HEK293 (cell line): ENCODE measurements around the gene KRTAP10-4.

Experiments
- CTCF ChIA-PET: fragments of 350-600 bp; formaldehyde crosslinking; extraction: SDS; loops from one replicate; lab custom pipeline; 2021; ENCODE audit warnings: antibody characterized with exemption; lab: Yijun Ruan, JAX
- POLR2A ChIA-PET: fragments of 300-600 bp; formaldehyde crosslinking; extraction: SDS; loops from one replicate; lab custom pipeline; 2020; ENCODE audit warnings: antibody characterized with exemption, inconsistent platforms; lab: Yijun Ruan, JAX
- H3K27ac ChIP-seq: fragments of 200-500 bp; sonication (Bioruptor generic); 2 replicates; pipeline ENCODE4 v1.5.1; 2014; ENCODE audit warnings: low read depth, low read length, control low read depth, inconsistent platforms; ENCODE audit errors: extremely low read depth
- H3K36me3 ChIP-seq, 2 experiments: fragments of 200-500 bp in 1 of 2; sonication (Bioruptor generic) in 1 of 2; 1 replicate in 1 of 2; 2 replicates in 1 of 2; pipeline ENCODE4 v1.5.1; 2014 to 2017; ENCODE audit warnings: inconsistent platforms in 2 of 2, low read length in 2 of 2; ENCODE audit not compliant: control insufficient read depth in 2 of 2, insufficient read depth in 1 of 2
- H3K4me1 ChIP-seq: fragments of 200-500 bp; sonication (Bioruptor generic); 2 replicates; pipeline ENCODE4 v1.5.1; 2014; ENCODE audit warnings: mild to moderate bottlenecking, low read length, inconsistent platforms; ENCODE audit not compliant: control insufficient read depth, insufficient read depth
- H3K4me3 ChIP-seq: 2 replicates; pipeline ENCODE4 v1.5.1; 2011; ENCODE audit warnings: low read depth, mild to moderate bottlenecking, control low read depth, low read length, moderate library complexity
- H3K9me3 ChIP-seq: fragments of 200-500 bp; sonication (Bioruptor generic); 2 replicates; pipeline ENCODE4 v1.5.1; 2014; ENCODE audit warnings: low read depth, low read length, inconsistent platforms; ENCODE audit not compliant: control insufficient read depth, insufficient read depth
- ZBTB7A ChIP-seq: fragments of 450-650 bp; formaldehyde crosslinking; IDR thresholded peaks from 2 replicates; pipeline ENCODE4 v1.5.1; 2016; ENCODE audit warnings: low read depth, missing biosample characterization, missing genetic modification characterization
- ZNF16 ChIP-seq: fragments of 450-650 bp; formaldehyde crosslinking; IDR thresholded peaks from 2 replicates; pipeline ENCODE4 v1.5.1; 2016; ENCODE audit warnings: low read depth, missing biosample characterization, missing genetic modification characterization
- ZNF223 ChIP-seq: fragments of 450-650 bp; formaldehyde crosslinking; IDR thresholded peaks from 2 replicates; pipeline ENCODE4 v1.5.1; 2016; ENCODE audit warnings: missing biosample characterization, missing genetic modification characterization
- ZNF266 ChIP-seq: fragments of 450-650 bp; formaldehyde crosslinking; IDR thresholded peaks from 2 replicates; pipeline ENCODE4 v1.5.1; 2016; ENCODE audit warnings: missing biosample characterization, missing genetic modification characterization, low read depth
- ZNF324 ChIP-seq: fragments of 450-650 bp; formaldehyde crosslinking; IDR thresholded peaks from 2 replicates; pipeline ENCODE4 v1.5.1; 2016; ENCODE audit warnings: missing biosample characterization, missing genetic modification characterization
- ZNF530 ChIP-seq: fragments of 450-650 bp; formaldehyde crosslinking; IDR thresholded peaks from 2 replicates; pipeline ENCODE4 v1.5.1; 2016; ENCODE audit warnings: low read depth, missing biosample characterization, missing genetic modification characterization
- ZNF600 ChIP-seq: fragments of 450-650 bp; formaldehyde crosslinking; IDR thresholded peaks from 2 replicates; pipeline ENCODE4 v1.5.1; 2016; ENCODE audit warnings: missing biosample characterization, missing genetic modification characterization
- ZNF701 ChIP-seq: fragments of 450-650 bp; formaldehyde crosslinking; IDR thresholded peaks from 2 replicates; pipeline ENCODE4 v1.5.1; 2016; ENCODE audit warnings: missing biosample characterization, missing genetic modification characterization
- ZNF776 ChIP-seq: fragments of 450-650 bp; formaldehyde crosslinking; IDR thresholded peaks from 2 replicates; pipeline ENCODE4 v1.5.0; 2017; ENCODE audit warnings: missing biosample characterization, missing genetic modification characterization, borderline replicate concordance
- ZXDB ChIP-seq: fragments of 450-650 bp; formaldehyde crosslinking; IDR thresholded peaks from 2 replicates; pipeline ENCODE4 v1.5.1; 2016; ENCODE audit warnings: missing biosample characterization, missing genetic modification characterization
- TF ChIP-seq, protein P1 (sequence below): fragments of 450-650 bp; formaldehyde crosslinking; IDR thresholded peaks from 2 replicates; pipeline ENCODE4 v1.5.1; 2016; ENCODE audit warnings: missing biosample characterization, missing genetic modification characterization
- TF ChIP-seq, protein P2 (sequence below): fragments of 450-650 bp; formaldehyde crosslinking; IDR thresholded peaks from 2 replicates; pipeline ENCODE4; 2016; ENCODE audit warnings: missing biosample characterization, missing genetic modification characterization
- TF ChIP-seq, protein P3 (sequence below): fragments of 450-650 bp; formaldehyde crosslinking; optimal IDR thresholded peaks from 2 replicates; pipeline ENCODE3; 2016; ENCODE audit warnings: missing biosample characterization, mild to moderate bottlenecking, missing genetic modification characterization
- TF ChIP-seq, protein P4 (sequence below): fragments of 450-650 bp; formaldehyde crosslinking; IDR thresholded peaks from 2 replicates; pipeline ENCODE4 v1.5.1; 2016; ENCODE audit warnings: missing biosample characterization, missing genetic modification characterization
- TF ChIP-seq, protein P5 (sequence below): fragments of 450-650 bp; formaldehyde crosslinking; IDR thresholded peaks from 2 replicates; pipeline ENCODE4 v1.5.1; 2016; ENCODE audit warnings: missing biosample characterization, missing genetic modification characterization
- TF ChIP-seq, protein P6 (sequence below): fragments of 450-650 bp; formaldehyde crosslinking; IDR thresholded peaks from 2 replicates; pipeline ENCODE4 v1.5.1; 2017; ENCODE audit warnings: missing biosample characterization, missing genetic modification characterization
- TF ChIP-seq, protein P7 (sequence below): fragments of 450-650 bp; formaldehyde crosslinking; IDR thresholded peaks from 2 replicates; pipeline ENCODE4 v1.5.1; 2016; ENCODE audit warnings: missing biosample characterization, missing genetic modification characterization
- TF ChIP-seq, protein P8 (sequence below): fragments of 450-650 bp; formaldehyde crosslinking; IDR thresholded peaks from 2 replicates; pipeline ENCODE4 v1.5.1; 2016; ENCODE audit warnings: missing biosample characterization, missing genetic modification characterization
- TF ChIP-seq, protein P9 (sequence below): fragments of 450-650 bp; formaldehyde crosslinking; IDR thresholded peaks from 2 replicates; pipeline ENCODE4 v1.5.1; 2016; ENCODE audit warnings: missing biosample characterization, missing genetic modification characterization

The KRTAP10-4 gene

DNA sequence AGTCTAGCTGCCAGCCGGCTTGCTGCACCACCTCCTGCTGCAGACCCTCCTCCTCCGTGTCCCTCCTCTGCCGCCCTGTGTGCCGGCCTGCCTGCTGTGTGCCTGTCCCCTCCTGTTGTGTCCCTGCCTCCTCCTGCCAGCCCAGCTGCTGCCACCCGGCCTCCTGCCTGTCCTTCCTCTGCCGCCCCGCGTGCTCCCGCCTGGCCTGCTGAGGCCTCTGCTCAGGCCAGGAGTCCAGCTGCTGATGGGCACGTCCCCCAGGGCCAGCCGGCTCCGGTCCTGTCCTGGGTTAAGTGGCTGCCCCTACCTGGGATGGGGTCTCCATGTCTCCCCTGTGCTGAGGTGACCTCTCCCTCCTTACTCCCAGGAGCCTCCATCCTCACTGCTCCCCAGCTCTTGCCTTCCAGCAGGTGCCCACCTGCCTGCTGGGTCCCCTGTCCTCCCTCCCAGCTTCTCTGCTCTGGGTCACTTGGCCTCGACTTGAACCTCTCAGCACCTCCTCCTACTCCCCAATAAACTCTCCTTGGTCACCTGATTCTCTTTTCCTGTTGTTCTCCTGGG lies 39.2 kb downstream of the KRTAP10-4 start:
- Histone ChIP-seq H3K9me3 (no peaks in the 10 kb centered on the region), H3K27ac (no peak overlapping the region), H3K36me3 (no peaks in the 10 kb centered on the region), H3K4me1 (no peaks in the 10 kb centered on the region), H3K4me3 (no peak overlapping the region)
- TF ChIP-seq, protein P1, sequence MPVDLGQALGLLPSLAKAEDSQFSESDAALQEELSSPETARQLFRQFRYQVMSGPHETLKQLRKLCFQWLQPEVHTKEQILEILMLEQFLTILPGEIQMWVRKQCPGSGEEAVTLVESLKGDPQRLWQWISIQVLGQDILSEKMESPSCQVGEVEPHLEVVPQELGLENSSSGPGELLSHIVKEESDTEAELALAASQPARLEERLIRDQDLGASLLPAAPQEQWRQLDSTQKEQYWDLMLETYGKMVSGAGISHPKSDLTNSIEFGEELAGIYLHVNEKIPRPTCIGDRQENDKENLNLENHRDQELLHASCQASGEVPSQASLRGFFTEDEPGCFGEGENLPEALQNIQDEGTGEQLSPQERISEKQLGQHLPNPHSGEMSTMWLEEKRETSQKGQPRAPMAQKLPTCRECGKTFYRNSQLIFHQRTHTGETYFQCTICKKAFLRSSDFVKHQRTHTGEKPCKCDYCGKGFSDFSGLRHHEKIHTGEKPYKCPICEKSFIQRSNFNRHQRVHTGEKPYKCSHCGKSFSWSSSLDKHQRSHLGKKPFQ (tag by site-specific recombination) = no peak
- no peak for TF ChIP-seq ZNF223 (tag by site-specific recombination)
- TF ChIP-seq, protein P2, sequence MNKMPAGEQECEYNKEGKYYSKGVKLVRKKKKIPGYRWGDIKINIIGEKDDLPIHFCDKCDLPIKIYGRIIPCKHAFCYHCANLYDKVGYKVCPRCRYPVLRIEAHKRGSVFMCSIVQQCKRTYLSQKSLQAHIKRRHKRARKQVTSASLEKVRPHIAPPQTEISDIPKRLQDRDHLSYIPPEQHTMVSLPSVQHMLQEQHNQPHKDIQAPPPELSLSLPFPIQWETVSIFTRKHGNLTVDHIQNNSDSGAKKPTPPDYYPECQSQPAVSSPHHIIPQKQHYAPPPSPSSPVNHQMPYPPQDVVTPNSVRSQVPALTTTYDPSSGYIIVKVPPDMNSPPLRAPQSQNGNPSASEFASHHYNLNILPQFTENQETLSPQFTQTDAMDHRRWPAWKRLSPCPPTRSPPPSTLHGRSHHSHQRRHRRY (tag by site-specific recombination) = no peak
- TF ChIP-seq, protein P3, sequence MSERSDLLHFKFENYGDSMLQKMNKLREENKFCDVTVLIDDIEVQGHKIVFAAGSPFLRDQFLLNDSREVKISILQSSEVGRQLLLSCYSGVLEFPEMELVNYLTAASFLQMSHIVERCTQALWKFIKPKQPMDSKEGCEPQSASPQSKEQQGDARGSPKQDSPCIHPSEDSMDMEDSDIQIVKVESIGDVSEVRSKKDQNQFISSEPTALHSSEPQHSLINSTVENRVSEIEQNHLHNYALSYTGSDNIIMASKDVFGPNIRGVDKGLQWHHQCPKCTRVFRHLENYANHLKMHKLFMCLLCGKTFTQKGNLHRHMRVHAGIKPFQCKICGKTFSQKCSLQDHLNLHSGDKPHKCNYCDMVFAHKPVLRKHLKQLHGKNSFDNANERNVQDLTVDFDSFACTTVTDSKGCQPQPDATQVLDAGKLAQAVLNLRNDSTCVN (tag by site-specific recombination) = no peak
- no peak for TF ChIP-seq ZNF266 (tag by site-specific recombination)
- TF ChIP-seq, protein P4, sequence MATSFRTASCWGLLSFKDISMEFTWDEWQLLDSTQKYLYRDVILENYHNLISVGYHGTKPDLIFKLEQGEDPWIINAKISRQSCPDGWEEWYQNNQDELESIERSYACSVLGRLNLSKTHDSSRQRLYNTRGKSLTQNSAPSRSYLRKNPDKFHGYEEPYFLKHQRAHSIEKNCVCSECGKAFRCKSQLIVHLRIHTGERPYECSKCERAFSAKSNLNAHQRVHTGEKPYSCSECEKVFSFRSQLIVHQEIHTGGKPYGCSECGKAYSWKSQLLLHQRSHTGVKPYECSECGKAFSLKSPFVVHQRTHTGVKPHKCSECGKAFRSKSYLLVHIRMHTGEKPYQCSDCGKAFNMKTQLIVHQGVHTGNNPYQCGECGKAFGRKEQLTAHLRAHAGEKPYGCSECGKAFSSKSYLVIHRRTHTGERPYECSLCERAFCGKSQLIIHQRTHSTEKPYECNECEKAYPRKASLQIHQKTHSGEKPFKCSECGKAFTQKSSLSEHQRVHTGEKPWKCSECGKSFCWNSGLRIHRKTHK (tag by site-specific recombination) = no peak
- TF ChIP-seq ZNF701 (tag by site-specific recombination) = no peak
- TF ChIP-seq, protein P5, sequence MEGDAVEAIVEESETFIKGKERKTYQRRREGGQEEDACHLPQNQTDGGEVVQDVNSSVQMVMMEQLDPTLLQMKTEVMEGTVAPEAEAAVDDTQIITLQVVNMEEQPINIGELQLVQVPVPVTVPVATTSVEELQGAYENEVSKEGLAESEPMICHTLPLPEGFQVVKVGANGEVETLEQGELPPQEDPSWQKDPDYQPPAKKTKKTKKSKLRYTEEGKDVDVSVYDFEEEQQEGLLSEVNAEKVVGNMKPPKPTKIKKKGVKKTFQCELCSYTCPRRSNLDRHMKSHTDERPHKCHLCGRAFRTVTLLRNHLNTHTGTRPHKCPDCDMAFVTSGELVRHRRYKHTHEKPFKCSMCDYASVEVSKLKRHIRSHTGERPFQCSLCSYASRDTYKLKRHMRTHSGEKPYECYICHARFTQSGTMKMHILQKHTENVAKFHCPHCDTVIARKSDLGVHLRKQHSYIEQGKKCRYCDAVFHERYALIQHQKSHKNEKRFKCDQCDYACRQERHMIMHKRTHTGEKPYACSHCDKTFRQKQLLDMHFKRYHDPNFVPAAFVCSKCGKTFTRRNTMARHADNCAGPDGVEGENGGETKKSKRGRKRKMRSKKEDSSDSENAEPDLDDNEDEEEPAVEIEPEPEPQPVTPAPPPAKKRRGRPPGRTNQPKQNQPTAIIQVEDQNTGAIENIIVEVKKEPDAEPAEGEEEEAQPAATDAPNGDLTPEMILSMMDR (tag by site-specific recombination) = no peak
- TF ChIP-seq, protein P6, sequence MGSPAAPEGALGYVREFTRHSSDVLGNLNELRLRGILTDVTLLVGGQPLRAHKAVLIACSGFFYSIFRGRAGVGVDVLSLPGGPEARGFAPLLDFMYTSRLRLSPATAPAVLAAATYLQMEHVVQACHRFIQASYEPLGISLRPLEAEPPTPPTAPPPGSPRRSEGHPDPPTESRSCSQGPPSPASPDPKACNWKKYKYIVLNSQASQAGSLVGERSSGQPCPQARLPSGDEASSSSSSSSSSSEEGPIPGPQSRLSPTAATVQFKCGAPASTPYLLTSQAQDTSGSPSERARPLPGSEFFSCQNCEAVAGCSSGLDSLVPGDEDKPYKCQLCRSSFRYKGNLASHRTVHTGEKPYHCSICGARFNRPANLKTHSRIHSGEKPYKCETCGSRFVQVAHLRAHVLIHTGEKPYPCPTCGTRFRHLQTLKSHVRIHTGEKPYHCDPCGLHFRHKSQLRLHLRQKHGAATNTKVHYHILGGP (tag by site-specific recombination) = no peak
- TF ChIP-seq, protein P7, sequence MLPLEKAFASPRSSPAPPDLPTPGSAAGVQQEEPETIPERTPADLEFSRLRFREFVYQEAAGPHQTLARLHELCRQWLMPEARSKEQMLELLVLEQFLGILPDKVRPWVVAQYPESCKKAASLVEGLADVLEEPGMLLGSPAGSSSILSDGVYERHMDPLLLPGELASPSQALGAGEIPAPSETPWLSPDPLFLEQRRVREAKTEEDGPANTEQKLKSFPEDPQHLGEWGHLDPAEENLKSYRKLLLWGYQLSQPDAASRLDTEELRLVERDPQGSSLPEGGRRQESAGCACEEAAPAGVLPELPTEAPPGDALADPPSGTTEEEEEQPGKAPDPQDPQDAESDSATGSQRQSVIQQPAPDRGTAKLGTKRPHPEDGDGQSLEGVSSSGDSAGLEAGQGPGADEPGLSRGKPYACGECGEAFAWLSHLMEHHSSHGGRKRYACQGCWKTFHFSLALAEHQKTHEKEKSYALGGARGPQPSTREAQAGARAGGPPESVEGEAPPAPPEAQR = no peak
- TF ChIP-seq ZNF776 = no peak
- TF ChIP-seq ZBTB7A = no peak
- no peak for TF ChIP-seq ZNF530 (tag by site-specific recombination)
- TF ChIP-seq, protein P8, sequence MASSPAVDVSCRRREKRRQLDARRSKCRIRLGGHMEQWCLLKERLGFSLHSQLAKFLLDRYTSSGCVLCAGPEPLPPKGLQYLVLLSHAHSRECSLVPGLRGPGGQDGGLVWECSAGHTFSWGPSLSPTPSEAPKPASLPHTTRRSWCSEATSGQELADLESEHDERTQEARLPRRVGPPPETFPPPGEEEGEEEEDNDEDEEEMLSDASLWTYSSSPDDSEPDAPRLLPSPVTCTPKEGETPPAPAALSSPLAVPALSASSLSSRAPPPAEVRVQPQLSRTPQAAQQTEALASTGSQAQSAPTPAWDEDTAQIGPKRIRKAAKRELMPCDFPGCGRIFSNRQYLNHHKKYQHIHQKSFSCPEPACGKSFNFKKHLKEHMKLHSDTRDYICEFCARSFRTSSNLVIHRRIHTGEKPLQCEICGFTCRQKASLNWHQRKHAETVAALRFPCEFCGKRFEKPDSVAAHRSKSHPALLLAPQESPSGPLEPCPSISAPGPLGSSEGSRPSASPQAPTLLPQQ = no peak
- TF ChIP-seq, protein P9, sequence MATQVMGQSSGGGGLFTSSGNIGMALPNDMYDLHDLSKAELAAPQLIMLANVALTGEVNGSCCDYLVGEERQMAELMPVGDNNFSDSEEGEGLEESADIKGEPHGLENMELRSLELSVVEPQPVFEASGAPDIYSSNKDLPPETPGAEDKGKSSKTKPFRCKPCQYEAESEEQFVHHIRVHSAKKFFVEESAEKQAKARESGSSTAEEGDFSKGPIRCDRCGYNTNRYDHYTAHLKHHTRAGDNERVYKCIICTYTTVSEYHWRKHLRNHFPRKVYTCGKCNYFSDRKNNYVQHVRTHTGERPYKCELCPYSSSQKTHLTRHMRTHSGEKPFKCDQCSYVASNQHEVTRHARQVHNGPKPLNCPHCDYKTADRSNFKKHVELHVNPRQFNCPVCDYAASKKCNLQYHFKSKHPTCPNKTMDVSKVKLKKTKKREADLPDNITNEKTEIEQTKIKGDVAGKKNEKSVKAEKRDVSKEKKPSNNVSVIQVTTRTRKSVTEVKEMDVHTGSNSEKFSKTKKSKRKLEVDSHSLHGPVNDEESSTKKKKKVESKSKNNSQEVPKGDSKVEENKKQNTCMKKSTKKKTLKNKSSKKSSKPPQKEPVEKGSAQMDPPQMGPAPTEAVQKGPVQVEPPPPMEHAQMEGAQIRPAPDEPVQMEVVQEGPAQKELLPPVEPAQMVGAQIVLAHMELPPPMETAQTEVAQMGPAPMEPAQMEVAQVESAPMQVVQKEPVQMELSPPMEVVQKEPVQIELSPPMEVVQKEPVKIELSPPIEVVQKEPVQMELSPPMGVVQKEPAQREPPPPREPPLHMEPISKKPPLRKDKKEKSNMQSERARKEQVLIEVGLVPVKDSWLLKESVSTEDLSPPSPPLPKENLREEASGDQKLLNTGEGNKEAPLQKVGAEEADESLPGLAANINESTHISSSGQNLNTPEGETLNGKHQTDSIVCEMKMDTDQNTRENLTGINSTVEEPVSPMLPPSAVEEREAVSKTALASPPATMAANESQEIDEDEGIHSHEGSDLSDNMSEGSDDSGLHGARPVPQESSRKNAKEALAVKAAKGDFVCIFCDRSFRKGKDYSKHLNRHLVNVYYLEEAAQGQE (tag by site-specific recombination) = no peak
- no peak for TF ChIP-seq ZXDB
- no peak for TF ChIP-seq ZNF16 (tag by site-specific recombination)
- no peak for TF ChIP-seq ZNF324 (tag by site-specific recombination)
- no peak for TF ChIP-seq ZNF600 (tag by site-specific recombination)
- ChIA-PET POLR2A (no interaction called here), CTCF (no interaction called here)
